Stimulated activated CD4-positive, alpha-beta T cell treated with anti-CD3 and anti-CD28 coated beads, Interleukin-1b, Interleukin-23, amount 100 ng/mL, for 24 hours (primary cell): ENCODE results near the gene ADD1.
"Not testable (repeated sequence)": the region's sequence is repeated elsewhere in the genome, so short reads cannot be mapped to it uniquely, and the experiment has no call there.

Experiments
- DNase-seq, 4 experiments: peaks; one replicate each; pipeline ENCODE4 v3.0.0-alpha.2; 2020; ENCODE audit warnings: low read depth in 4 of 4, low spot score in 1 of 4

ADD1 gene

GRCh38 chr4:2916696-2917095 lies 73.1 kb downstream of the ADD1 start:
- DNase-seq, result not testable (repeated sequence)

DNA sequence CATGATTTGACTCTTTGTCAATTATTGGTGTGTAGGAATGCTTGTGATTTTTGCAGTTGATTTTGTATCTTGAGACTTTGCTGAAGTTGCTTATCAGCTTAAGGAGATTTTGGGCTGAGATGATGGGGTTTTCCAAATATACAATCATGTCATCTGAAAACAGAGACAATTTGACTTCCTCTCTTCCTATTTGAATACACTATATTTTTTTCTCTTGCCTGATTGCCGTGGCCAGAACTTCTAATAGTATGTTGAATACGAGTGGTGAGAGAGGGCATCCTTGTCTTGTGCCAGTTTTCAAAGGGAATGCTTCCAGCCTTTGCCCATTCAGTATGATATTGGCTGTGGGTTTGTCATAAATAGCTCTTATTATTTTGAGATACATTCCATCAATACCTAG lies 74.7 kb downstream of the ADD1 start:
- DNase-seq, result not testable (repeated sequence)

DNA sequence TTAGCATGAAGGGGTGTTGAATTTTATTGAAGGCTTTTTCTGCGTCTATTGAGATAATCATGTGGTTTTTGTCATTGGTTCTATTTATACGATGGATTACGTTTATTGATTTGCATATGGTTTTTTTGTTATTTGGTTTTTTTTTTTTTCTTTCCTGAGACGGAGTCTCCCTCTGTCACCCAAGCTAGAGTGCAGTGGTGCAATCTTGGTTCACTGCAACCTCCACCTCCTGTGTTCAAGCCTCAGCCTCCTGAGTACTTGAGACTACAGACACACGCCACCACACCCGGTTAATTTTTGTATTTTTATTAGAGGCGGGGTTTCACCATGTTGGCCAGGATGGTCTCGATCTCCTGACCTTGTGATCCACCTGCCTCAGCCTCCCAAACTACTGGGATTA lies 75.1 kb downstream of the ADD1 start:
- not testable (repeated sequence) for DNase-seq

- not testable (repeated sequence) for DNase-seq
Measured at GRCh38 chr4:2922453-2923101, 78.9 kb downstream of the ADD1 start.

DNA sequence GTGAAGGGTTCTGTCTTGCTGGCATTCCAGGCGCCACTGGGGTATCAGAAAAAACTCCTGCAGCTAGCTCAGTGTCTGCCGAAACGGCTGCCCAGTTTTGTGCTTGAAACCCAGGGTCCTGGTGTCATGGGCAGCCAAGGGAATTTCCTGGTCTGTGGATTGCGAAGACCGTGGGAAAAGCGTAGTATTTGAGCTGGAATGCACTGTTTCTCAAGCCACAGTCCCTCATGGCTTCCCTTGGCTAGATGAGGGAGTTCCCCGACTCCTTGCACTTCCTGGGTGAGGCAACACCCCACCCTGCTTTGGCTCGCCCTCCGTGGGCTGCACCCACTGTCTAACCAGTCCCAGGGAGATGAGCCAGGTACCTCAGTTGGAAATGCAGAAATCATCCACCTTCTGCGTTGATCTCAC lies 79.5 kb downstream of the ADD1 start:
- no peak for DNase-seq

DNA sequence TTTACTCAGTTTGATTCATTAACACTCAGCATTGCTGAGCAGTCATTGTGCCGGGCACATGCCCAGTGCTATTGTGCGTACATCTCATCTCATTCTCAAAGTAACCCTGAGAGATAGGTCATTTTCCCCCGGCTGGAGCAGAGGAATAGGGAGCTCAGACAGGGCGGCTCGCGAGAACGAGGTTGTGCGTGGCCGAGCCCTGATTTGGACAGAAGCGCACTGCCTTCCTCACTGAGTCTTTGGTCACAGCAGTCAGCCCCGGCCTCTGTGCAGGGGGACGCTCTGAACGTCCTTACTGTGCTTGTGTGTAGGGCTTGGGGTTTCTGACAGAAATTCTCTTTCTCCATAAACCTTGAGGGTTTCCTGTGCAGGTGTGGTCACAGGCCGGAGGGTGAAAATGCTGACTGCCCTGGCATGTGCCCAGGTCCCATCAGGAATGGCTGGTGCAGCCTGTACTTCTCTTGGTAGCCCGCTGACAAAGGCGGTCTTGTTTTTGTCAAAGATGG lies 80.1 kb downstream of the ADD1 start:
- DNase-seq, result no peak

DNA sequence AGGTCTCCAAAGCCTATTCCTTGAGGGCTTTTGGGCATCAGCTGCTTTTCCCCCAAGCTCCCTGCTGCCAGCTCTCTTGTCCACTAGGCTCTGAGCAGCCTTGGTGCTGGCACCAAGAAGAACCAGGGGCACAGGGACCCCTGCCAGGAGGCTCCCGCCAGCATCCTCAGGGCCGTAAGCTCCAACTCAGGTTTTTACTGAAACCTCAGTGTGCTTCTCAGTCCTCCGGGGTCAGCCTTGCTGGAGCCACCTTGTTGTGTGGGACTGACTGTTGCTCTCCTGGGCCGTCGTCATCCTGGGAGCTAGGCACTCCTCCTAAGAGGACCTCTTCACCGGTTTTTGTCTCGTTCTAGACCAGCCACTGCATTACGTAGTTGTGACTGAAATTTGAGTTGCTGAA lies 80.6 kb downstream of the ADD1 start:
- DNase-seq, result no peak

GRCh38 chr4:2924765-2925301 lies 81.2 kb downstream of the ADD1 start:
- DNase-seq, result no peak

DNA sequence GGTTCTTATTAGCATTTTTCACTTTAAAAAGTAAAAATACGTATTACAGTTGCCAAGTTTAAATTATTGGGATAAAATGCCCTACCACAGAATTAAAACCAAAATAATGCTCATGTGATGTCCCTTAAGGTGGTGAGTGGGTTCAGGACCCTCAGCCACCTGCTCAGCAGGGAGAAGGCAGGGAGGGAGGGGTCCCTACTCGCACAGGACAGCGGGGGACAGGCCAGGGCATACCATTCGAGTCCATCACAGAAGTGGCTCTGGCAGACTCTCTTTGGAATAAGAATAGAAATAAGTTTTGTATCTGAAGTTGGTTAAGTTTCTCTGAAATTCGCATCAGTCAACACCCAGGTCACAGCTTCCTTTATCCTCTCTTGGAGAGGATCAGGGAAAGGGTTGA lies 81.9 kb downstream of the ADD1 start:
- no peak for DNase-seq

GRCh38 chr4:2925931-2926860 lies 82.6 kb downstream of the ADD1 start:
- DNase-seq, result no peak

DNA sequence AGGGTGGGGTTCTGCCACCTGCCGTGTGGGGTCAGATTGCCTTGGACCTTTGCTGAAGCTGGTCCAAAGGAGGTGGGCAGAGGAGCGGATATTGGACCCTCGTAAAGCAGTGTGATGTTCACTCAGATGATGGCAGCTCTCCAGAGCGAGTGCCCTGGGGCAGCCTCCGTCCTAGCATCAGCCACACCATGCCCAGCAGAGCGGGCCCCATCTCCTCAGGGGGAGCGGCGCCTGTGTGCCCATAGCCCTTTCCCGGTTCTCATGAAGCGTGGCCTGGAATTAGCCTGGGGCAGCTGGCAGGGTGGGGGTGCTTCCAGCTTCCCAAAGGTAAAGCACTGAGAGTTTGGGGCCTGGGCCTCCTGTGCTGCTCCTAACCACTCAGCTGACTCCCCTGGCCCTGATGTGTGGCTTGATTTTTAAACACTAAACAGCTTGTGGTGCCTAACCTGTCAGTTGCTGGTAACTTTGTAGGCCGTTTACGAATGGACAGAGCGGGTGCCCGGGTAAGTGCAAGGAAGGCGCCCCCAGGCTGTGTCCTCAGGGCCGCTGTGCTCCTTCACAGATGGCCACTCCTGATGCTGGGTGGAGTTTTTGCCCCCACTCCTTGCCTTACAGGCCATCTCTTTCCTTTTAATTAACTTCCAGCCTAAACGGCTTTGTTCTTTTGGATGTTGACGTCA lies 83.5 kb downstream of the ADD1 start:
- DNase-seq, result no peak

DNA sequence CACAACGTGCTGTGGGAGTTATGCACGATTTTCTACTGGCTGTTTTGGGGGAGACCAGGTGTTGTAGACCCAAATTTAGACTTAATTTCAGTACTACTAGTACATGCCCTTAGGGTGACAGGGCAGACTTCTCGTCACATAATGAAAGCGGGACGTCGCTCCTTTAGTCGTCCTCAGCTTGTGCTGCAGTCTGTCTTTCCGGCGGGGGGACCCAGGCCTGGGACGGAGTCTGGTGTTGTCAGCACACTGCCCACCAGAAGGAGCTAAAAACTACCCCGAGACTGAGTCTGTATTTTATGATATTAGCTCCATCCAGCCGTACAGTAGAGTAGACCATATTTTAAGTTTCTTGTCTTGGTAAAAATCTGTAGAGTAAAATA lies 84.0 kb downstream of the ADD1 start:
- no peak for DNase-seq

DNA sequence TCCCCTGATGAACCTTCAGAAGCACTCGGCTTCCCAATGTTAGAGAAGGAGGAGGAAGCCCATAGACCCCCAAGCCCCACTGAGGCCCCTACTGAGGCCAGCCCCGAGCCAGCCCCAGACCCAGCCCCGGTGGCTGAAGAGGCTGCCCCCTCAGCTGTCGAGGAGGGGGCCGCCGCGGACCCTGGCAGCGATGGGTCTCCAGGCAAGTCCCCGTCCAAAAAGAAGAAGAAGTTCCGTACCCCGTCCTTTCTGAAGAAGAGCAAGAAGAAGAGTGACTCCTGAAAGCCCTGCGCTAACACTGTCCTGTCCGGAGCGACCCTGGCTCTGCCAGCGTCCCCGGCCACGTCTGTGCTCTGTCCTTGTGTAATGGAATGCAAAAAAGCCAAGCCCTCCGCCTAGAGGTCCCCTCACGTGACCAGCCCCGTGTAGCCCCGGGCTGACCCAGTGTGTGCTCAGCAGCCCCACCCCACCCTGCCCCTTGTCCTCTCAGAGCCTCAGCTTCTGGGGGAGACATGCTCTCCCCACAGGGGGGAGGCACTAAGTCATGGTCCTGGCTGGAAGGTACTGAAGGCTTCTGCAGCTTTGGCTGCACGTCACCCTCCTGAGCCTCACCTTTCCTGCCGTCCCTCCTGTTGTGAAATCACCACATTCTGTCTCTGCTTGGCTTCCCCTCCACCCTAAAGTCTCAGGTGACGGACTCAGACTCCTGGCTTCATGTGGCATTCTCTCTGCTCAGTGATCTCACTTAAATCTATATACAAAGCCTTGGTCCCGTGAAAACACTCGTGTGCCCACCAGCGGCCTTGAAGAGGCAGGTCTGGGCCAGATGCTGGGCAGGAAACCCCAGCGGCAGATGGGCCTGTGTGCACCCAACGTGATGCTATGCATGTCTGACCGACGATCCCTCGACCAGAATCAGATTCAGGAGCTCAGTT lies 84.9 kb downstream of the ADD1 start:
- DNase-seq, result no peak

DNA sequence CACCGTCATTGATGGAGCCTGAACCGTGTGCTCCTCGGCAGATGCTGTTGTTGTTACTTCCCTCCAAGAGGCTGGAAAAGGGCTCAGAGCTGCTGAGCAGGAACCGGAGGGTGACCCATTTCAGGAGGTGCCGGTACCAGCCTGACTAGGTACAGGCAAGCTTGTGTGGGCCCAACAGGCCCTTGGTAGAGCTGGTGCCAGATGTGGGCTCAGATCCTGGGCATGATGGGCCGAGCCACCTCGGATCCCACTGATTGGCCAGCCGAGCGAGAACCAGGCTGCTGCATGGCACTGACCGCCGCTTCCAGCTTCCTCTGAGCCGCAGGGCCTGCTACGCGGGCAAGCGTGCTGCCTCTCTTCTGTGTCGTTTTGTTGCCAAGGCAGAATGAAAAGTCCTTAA lies 85.8 kb downstream of the ADD1 start:
- DNase-seq, result no peak

GRCh38 chr4:2930135-2930757 lies 86.6 kb downstream of the ADD1 start:
- no peak for DNase-seq

- no peak for DNase-seq
Measured at GRCh38 chr4:2930758-2931511, 87.3 kb downstream of the ADD1 start.

DNA sequence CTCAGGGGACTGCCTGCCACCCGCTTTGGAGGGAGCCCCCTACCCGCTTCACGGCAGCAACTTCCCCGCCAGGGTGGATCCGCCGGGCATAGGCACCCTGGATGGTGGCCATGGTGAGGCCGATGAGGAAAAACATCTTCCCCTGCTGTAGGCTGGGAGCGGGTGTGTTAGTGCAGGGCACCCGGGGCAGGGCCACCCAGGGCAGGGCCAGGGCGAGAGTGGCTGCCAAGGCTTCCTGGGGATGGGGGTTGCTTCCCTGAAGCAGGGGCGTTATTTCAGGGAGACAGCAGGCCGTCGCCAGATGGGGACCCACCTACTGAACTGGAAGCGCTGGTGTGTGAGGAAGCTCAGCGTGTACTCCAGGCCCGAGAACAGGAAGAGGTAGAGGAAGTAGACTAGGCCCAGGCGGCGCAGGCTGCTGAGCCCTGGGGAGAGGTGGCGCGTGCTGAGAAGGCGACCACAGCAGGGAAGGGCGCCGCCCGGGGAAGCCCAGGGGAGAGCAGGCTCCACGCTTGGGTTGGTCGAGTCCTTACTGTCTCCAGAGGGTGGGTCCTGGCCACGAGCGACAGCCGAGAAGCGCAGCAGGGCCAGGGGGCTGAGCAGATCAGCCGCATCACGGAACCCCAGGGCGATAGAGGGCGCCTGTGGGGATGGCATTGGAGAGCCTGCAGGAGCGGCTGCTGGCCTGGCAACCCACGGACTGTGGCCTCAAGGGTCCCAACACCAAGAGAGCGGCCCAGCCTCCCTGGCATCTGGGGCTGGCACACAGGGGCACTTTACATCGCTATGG lies 88.1 kb downstream of the ADD1 start:
- DNase-seq, result peak in 1 of 4 experiments; percentile 42

GRCh38 chr4:2932321-2932950 lies 88.8 kb downstream of the ADD1 start:
- DNase-seq, result no peak
